SK-N-MC (cell line): ENCODE results near the gene LRRC9.

Source experiments
- EZH2 ChIP-seq: fragments of 200-600 bp; sonication (generic); IDR thresholded peaks from one replicate; pipeline ENCODE4 v1.6.1; 2017; ENCODE audit warnings: antibody characterized with exemption
- POLR2AphosphoS5 ChIP-seq: IDR thresholded peaks from 2 replicates; pipeline ENCODE4 v1.6.1; 2012; ENCODE audit warnings: mild to moderate bottlenecking, low read depth, low read length, borderline replicate concordance

GRCh38 chr14:60008042-60008441, 88.1 kb downstream of the LRRC9 start:
- no peak for TF ChIP-seq POLR2AphosphoS5
- no peak for TF ChIP-seq EZH2
